HS-27A (cell line): ENCODE data around the gene ACP7.
"Not testable (repeated sequence)": the region's sequence is repeated elsewhere in the genome, so short reads cannot be mapped to it uniquely, and the experiment has no call there.

Source experiments
- DNase-seq: peaks from one replicate; pipeline ENCODE4 v3.0.0-alpha.2; 2012; ENCODE audit warnings: low read depth, missing footprints

ACP7 gene, protein sequence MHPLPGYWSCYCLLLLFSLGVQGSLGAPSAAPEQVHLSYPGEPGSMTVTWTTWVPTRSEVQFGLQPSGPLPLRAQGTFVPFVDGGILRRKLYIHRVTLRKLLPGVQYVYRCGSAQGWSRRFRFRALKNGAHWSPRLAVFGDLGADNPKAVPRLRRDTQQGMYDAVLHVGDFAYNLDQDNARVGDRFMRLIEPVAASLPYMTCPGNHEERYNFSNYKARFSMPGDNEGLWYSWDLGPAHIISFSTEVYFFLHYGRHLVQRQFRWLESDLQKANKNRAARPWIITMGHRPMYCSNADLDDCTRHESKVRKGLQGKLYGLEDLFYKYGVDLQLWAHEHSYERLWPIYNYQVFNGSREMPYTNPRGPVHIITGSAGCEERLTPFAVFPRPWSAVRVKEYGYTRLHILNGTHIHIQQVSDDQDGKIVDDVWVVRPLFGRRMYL

DNA sequence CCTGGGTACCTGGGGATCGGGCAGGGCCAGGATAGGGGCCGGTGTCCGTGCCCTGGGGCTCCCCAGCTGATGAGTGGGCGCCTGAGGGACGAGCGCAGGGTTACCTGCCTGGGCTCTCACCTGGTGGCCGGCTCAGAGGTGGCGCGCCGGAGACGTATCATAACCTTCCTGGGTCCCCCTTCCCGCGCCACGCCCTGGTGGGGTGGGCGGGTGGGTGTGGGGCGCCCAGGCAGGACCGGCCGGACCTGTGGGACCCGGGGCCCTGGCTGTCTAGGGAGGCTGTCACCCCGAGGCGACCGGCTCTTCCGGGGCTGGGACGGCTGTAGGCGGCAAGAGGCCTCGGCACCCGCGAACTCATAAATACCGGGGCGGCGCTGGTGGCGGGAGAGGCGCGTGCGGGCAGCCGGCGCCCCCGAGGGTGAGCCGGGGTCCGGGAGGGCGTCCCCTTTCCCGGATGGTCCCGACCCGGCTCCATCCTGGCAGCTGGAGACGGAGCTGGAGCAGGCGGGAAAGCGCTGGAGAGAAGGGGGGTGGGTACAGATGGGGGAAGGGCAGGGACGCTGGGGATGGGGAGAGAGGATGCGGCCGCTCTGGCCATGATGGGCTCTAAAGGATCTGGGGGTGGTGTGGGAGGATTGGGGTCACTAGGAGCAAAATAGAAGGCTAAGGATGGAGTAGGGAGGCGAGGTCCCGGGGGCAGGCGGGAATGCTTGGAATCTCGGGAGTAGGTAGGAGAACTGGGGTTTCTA lies at the start of gene ACP7:
Gene ACP7, plus strand, starts transcription at position 386 of the 749 bp plus-strand sequence. CDS start 902 bp downstream, outside the sequence.
- DNase-seq, result no peak

- DNase-seq, result no peak
These were observed 47.6 kb upstream of the ACP7 start for GRCh38 chr19:39036581-39036980.

DNA sequence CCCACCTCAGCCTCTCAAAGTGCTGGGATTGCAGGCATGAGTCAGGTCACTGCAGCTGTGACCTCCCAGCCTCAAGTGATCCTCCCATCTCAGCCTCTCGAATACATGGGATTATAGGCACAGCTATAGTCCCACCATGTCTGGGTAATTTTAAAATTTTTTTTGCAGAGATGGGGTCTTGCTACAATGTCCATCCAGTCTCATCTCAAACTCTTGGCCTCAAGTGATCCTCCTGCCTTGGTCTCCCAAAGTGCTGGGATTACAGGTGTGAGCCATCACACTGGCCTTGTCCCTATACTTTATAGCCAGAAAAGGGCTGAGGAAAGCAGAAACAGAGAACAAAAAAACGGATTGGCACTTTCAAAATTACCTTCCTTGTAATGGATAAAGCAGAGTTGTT lies 47.0 kb upstream of the ACP7 start:
- DNase-seq, result no peak

- no peak for DNase-seq
These were observed 46.1 kb upstream of the ACP7 start for GRCh38 chr19:39038098-39038497.

GRCh38 chr19:39045506-39045905 lies 38.7 kb upstream of the ACP7 start:
- DNase-seq, result no peak

GRCh38 chr19:39046037-39046821 lies 37.9 kb upstream of the ACP7 start:
- DNase-seq, result peak; percentile 20

GRCh38 chr19:39047073-39047472 lies 37.1 kb upstream of the ACP7 start:
- no peak for DNase-seq

DNA sequence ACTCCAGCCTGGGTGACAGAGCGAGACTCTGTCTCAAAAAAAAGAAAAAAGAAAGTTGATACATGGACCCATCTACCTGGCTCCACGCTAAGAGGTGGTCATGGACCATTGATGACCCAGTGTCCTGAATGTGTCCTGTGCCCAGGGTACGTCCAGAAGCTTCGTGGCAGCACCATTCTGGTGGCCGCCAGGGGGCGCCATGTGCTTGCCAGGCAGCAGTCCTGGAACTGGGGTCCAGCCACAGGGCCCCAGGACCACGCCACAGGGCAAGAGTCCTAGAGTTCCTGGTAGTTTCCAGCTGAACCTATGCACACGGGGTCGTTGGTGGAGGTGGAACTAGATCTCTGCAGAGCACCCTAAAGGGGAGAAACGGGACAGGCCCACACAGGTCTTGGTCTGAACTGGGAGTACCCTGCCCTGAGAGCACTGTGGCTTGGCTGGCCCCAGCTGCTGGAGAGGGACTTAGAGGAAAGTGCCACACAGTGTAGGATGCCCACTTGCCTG lies 31.9 kb upstream of the ACP7 start:
- DNase-seq, result peak; percentile 35

DNA sequence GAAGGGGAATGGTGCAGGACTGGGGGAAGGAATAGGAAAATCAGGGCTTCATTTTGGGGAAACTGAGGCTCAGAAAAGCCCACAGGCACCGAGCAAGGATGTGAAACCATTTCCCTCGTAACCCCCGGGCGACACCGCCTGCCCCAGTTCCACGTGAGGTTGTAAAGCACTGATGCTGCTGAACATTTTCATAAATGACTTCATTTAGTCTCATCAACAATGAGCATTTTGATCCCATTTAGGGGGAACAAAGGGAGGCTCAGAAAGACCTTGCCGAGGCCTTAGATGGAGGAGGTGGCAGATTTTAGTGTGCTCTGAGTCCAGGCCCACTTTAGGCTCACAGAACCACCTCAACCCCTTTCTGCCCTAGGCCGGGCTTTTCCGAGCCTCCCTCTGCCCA lies 31.3 kb upstream of the ACP7 start:
- no peak for DNase-seq

- DNase-seq, result no peak
These were observed 30.7 kb upstream of the ACP7 start for GRCh38 chr19:39053276-39054090.

DNA sequence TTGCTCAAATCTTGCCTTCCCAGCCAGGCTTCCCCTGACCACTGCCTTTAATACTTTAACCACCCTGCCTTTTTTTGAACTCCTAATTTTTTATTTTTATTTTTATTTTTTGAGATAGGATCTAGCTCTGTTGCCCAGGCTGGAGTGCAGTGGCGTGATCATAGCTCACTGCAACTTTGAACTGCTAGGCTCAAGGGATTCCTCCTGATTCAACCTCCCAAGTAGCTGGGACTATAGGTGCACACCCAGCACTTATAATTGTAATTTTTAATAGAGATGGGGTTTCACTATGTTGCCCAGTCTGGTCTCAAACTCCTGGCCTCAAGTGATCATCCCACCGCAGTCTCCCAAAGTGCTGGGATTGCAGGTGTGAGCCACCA lies 30.1 kb upstream of the ACP7 start:
- no peak for DNase-seq

- DNase-seq, result no peak
These were observed 26.6 kb upstream of the ACP7 start for GRCh38 chr19:39057615-39058014.

- no peak for DNase-seq
These were observed 24.9 kb upstream of the ACP7 start for GRCh38 chr19:39059302-39059701.

DNA sequence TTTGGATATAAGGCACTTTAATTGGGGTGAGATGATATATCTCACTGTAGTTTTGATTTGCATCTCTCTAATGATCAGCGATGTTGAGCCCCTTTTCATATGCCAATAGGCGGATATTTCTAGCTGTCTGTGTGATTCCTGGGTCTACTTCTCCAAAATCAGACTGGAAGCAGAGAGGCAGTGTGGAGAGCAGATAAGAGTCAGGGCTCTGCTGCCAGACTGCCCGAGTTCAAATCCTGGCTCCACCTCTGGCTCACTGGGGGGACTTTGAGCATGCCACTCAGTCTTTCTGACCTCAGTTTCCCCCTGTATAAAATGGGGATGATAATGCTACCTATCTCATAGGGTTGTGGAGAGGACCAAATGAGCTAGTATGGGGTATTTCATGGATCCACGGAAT lies 24.0 kb upstream of the ACP7 start:
- no peak for DNase-seq

- DNase-seq, result no peak
These were observed 19.8 kb upstream of the ACP7 start for GRCh38 chr19:39064405-39064804.

GRCh38 chr19:39065928-39066327 lies 18.2 kb upstream of the ACP7 start:
- no peak for DNase-seq

DNA sequence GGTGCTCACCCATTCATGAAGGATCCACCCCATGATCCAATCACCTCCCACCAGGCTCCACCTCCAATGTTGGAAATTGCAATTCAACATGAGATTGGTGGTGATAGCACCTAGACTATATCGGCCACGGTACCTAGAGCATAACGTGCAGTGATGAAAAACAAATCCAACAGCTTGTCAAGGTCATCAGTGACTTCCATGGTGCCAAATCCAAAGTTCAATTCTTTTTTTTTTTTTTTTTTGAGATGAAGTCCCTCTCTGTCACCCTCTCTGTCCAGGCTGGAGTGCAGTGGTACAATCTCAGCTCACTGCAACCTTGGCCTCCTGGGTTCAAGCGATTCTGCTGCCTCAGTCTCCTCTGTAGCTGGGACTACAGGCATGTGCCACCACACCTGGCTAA lies 17.1 kb upstream of the ACP7 start:
- no peak for DNase-seq

GRCh38 chr19:39068259-39068658 lies 15.9 kb upstream of the ACP7 start:
- not testable (repeated sequence) for DNase-seq

GRCh38 chr19:39070888-39071287 lies 13.3 kb upstream of the ACP7 start:
- no peak for DNase-seq

DNA sequence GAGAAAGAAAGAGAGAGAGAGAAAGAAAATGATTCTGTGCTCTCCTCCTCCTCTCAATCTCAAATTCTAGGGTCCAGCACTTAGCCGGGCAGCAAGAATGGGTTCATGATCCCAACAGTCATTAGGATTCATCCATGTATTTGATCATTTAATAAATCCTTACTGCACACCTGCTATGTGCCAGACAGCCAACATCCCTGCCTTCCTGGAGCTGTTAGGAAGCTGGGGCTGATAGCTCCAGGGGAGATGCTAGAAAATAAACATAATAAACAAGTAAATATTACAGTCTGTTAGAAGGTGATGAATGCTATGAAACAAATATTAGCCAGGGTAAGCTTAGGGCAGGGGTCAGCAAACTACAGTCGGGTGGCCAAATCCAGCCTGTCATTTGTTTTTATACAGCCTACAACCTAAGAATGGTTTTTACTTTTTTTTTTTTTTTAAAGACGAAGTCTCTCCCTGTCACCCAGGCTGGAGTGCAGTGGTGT lies 9.9 kb upstream of the ACP7 start:
- no peak for DNase-seq

GRCh38 chr19:39074942-39075341 lies 9.2 kb upstream of the ACP7 start:
- DNase-seq, result no peak
